ENCODE data around the gene CRBN.

The CRBN gene

DNA sequence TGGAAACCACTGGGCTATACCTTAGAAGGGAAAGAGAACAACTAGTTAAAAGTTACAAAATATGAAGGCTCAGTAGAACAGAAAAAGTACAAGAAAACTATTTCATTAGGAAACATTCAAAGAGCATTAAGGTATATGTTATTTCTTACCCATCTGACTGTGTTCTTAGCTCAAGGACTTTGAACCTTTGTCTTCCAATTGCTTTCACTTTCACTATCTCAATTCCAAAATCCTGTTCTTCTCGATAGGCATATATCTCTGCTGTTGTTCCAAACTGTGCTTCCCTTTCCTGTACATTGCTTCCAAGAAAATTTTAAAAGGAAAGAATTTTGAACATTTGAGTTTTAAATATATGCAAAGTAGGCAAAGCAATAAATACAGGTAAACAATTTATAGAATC lies 6.9 kb downstream of the CRBN start:
- no peak for DNase-seq (ENCODE audit: low read depth in 2 of 2)

DNA sequence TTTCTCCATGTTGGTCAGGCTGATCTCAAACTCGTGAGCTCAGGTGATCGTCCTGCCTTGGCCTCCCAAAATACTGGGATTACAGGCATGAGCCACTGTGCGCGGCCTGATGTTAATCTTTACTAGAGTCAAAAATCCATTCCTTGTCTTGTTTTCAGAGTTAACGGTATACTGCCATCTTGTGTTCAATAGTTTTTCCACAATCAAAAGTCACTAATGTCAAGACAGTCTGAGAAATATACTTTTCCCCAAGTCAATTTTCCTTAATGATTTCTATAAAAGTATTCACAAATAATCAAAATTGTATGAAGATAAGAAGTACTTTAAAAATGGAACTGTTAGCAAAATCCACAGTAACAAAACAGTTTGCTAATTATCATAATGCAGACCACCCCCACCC lies 8.5 kb downstream of the CRBN start:
- DNase-seq (ENCODE audit: low read depth in 2 of 2): no peak

DNA sequence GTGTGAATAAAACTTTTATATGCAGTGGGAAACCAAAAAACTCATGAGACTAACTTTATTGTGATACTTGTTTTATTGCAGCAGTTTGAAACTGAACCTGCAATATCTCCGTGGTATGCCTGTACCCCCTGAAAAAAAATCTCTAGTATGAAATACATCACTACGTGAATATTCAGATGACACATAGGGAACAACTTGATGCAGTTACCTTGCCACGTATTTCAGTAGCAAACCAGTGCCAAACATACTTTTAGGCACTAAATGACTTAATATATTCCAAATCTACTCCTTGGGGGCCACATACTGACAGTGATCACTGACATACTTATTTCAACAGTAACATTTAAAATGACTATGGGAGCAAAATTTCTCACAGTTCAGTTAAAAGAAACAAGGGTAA lies 13.8 kb downstream of the CRBN start:
- no peak for DNase-seq (ENCODE audit: low read depth in 2 of 2)

DNA sequence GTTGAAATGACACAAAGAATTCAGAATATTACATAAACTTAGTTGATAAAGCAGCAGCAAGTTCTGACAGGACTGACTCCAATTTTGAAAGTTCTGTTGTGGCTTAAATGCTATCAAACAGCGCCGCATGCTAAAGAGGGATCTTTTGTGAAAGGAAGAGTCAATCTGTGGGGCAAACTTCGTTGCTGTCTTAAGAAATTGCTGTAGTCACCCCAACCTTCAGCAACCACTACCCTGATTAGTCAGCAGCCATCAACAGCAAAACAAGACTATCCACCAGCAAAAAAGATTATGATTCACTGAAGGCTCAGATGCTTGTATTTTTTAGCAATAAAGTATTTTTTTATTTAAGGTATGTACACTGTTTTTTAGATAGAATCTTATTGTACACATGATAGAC lies 14.2 kb downstream of the CRBN start:
- DNase-seq (ENCODE audit: low read depth in 2 of 2): no peak

- DNase-seq (ENCODE audit: low read depth in 2 of 2): no peak
These were observed 18.7 kb downstream of the CRBN start for GRCh38 chr3:3160826-3161225.

- no peak for DNase-seq (ENCODE audit: low read depth in 2 of 2)
These were observed 22.0 kb downstream of the CRBN start for GRCh38 chr3:3157484-3157883.

GRCh38 chr3:3154879-3155610 lies 24.4 kb downstream of the CRBN start:
- DNase-seq (ENCODE audit: low read depth in 2 of 2): no peak

DNA sequence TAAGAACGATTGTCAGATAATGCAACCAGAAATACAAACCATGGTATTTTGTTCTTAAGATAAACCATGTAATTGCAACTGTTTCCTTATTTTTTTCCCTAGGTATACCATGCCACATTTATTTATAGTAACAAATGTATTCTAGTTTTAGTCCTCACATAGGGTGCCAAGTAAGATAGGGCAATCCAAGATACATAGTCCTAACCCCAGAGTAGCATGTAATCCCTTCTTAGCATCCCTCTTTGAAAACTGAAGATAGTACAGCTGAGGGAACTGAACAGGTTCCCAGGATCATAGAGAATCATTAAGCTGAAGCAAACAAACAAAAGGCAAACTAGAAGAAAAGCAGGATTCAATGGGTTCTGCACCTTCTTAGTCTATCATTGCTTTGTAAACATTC lies 28.0 kb downstream of the CRBN start:
- DNase-seq (ENCODE audit: low read depth in 2 of 2): no peak

GRCh38 chr3:3149560-3149959 lies 29.9 kb downstream of the CRBN start:
- DNase-seq (ENCODE audit: low read depth in 2 of 2): no peak

- DNase-seq (ENCODE audit: low read depth in 2 of 2): no peak
These were observed 33.7 kb downstream of the CRBN start for GRCh38 chr3:3145831-3146230.

GRCh38 chr3:3141939-3142338 lies 37.6 kb downstream of the CRBN start:
- DNase-seq (ENCODE audit: low read depth in 2 of 2): no peak

- no peak for DNase-seq (ENCODE audit: low read depth in 2 of 2)
These were observed 42.0 kb downstream of the CRBN start for GRCh38 chr3:3137526-3137925.

- no peak for DNase-seq (ENCODE audit: low read depth in 2 of 2)
These were observed 44.6 kb downstream of the CRBN start for GRCh38 chr3:3134750-3135448.

GRCh38 chr3:3133500-3133899 lies 46.0 kb downstream of the CRBN start:
- no peak for DNase-seq (ENCODE audit: low read depth in 2 of 2)

DNA sequence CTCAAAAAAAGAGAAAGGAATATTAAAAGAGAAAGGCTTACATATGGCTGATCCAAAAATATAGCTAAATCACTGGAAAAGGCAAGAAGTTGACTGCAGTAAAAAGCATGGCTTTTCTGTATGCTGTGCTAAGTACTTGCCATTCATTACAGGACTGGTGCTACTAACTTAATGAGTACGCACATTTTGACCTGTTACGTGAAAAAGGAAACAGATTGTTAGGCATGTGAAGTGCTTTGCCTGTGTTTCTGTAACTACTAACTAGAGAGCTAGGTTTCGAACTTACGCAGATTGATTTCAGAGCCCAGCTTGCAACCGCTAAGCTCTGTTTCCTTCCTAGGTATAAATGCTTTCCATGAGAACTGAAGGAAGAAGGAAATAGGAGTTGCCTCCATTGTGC lies 49.9 kb downstream of the CRBN start:
- no peak for DNase-seq (ENCODE audit: low read depth in 2 of 2)

GRCh38 chr3:3127432-3128010 lies 52.0 kb downstream of the CRBN start:
- DNase-seq (ENCODE audit: low read depth in 2 of 2): peak; percentile 27 to 29

DNA sequence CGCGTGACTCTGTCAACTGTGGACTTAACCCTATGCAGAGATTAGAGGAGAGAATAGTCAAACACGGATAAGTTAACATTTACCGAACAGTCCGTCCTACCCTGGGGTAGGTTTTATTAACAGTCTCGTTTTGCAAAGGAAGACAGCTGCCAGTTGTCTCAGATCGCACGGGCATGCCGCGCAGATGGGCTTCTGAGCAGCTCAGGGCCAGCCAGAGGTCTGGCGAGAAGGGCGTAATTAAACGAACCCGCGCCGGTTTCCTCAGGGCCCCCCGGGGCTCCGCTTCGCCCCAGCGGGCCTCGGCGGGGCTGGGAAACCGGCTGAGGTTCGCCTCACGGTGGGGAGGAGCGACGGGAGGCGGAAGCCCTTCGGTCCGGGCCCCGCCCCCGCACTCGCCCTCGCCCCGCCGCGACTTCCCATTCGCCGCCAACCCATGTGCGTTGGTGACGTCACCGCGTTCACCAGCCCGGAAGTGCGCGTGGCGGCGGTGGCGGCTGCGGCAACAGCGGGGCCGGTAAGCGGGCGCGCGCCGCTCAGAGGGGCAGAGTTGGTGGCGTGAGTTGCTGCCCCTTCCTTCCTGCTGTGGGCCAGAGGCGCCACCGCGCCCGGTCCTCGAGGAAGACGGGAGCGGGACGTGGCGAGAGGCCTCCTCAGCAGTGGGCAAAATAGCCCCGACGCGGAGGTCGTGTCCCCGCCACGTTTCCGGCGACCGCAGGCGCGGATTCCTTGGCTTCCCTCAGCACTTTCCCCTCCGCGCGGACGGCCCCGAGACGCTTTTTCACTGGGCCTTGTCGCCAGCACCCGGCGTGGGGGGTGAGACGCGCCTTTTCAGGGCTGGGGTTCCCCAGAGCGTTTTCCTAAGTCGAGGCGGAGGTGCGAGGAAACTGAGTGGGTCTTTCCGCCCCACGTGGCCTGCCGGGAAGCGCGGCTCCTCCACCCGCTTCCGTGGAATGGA lies 52.7 kb downstream of the CRBN start, which contains the start of gene TRNT1:
TRNT1 (plus strand) TSS at position 464 of the 955 bp plus-strand sequence. CDS start 2,101 bp downstream, outside the sequence.
- DNase-seq (ENCODE audit: low read depth in 2 of 2): peak; percentile 96 to 97

GRCh38 chr3:3125977-3126376 lies 53.5 kb downstream of the CRBN start:
- no peak for DNase-seq (ENCODE audit: low read depth in 2 of 2)

GRCh38 chr3:3119393-3119851 lies 60.1 kb downstream of the CRBN start:
- no peak for DNase-seq (ENCODE audit: low read depth in 2 of 2)

GRCh38 chr3:3117651-3118050 lies 61.8 kb downstream of the CRBN start:
- DNase-seq (ENCODE audit: low read depth in 2 of 2): no peak

DNA sequence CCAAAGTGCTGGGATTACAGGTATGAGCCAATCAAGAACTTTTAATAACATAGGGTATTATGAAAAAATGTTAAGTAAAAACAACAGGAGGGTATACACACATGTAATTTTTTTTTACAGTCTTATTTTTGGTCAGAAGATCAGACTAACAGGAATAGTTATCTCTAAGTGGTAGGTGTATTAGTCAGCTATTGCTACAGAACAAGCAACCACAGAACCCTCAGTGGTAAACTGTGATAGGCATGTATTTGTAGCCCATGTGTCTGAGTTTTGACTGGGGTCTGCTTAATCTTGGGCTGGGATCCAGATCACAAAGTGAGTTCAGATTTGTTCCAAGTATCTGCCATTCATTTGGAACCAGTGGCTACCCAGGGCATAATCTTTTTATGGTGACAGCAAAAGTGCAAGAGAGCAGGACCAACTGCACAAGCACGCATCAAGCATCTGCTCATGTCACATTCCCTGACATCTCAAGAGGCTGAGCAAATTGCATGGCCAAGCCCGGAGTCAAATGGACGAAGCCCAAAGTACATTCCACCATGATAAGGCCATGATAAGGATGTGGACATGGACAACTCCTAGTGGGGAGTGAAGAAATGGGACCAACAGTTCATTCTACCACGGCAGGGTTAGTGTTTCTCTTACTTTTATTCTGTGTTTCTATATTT lies 66.3 kb downstream of the CRBN start:
- no peak for DNase-seq (ENCODE audit: low read depth in 2 of 2)
